Measurements from ENCODE around the gene ADGRB3. TPM values are rescaled to one million over a fixed set of nuclear protein-coding genes. Genes with fewer than 3 reads are reported as not detected.

ADGRB3 gene
- total RNA-seq, 4 donors from 2014 or later = 1.6 to 2.6 (median 1.8) TPM

DNA sequence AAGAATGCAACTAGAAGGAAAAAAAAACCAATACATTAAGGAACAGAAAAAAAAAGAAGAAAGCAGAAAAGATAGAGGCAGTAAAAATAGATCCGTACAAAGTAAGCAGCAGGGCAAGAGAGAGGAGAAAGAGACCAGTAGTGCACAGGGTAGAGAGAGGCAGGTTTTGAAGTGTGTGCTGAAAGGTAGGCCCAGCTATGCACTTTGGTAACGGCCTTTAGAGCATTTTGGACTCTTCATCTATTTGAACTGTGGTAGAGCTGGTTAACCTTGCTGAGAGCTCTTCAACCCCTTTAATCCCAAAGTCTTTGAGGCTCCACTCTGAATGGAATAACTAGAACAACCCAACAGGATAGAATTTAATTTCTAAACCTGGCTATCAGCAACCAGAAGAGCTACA is 45.2 kb downstream of the ADGRB3 start:
- TF ChIP-seq, protein P1, sequence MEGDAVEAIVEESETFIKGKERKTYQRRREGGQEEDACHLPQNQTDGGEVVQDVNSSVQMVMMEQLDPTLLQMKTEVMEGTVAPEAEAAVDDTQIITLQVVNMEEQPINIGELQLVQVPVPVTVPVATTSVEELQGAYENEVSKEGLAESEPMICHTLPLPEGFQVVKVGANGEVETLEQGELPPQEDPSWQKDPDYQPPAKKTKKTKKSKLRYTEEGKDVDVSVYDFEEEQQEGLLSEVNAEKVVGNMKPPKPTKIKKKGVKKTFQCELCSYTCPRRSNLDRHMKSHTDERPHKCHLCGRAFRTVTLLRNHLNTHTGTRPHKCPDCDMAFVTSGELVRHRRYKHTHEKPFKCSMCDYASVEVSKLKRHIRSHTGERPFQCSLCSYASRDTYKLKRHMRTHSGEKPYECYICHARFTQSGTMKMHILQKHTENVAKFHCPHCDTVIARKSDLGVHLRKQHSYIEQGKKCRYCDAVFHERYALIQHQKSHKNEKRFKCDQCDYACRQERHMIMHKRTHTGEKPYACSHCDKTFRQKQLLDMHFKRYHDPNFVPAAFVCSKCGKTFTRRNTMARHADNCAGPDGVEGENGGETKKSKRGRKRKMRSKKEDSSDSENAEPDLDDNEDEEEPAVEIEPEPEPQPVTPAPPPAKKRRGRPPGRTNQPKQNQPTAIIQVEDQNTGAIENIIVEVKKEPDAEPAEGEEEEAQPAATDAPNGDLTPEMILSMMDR (IDR thresholded peaks at IDR 0.05; ENCODE audit: low read depth) = no peak

DNA sequence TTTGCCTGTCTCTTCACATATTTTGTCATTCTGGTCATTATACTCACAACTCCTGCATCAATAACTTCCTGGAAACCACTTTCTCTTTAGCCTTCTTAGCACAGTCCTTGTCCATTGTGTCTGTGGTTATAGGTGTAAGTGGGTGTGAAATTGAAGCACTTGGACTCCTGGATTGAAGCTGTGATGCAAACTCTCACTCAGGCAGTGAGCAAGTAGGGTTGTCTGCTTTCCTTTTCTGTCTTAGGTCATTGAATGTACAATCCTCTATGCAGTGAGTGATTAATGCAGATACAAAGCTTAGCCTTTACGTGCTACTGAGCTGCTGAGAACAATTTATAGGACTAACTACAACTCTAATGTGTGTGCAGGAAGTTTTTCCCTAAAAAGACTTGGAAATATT is 54.8 kb downstream of the ADGRB3 start:
- TF ChIP-seq, protein P1 (IDR thresholded peaks at IDR 0.05; ENCODE audit: low read depth) = no peak

DNA sequence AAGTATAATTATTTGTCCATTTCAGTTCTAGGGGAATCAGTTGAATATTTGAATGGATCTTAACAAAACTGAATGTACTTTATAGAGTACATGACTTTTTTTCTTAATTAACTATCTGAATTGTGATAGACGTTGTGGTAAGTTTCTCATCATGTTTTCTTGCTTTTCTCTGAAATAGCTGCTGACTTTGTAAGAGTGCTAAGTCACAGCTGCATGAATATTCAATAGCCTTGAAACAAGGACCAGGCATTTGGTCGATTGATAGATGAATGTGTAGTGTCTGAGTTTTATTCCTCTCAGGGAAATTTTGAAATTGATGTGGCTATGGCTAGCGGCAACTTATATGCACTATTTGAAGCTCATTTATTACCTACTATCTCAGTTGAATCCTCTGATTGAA is 56.0 kb downstream of the ADGRB3 start:
- TF ChIP-seq, protein P1 (IDR thresholded peaks at IDR 0.05; ENCODE audit: low read depth) = no peak

DNA sequence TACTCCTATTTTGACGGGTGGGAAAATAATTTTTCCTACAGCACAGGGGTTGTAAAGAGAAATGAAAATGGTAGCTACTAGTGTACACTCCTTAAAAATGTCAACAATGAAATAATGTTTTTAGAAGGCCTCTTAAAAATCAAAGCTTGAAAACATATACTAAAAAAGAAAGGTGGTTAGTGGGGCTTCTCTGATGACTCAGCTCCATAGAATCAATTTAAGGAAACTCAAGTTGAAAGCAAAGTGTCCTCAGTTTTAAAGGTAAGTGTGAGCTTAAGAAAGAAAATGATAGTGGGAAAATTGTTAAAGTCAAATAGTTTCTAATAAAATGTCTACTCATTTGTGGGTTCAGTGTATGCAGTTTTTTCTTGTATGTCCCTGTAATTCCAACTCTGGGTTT is 58.2 kb downstream of the ADGRB3 start:
- TF ChIP-seq, protein P1 (IDR thresholded peaks at IDR 0.05; ENCODE audit: low read depth) = no peak

DNA sequence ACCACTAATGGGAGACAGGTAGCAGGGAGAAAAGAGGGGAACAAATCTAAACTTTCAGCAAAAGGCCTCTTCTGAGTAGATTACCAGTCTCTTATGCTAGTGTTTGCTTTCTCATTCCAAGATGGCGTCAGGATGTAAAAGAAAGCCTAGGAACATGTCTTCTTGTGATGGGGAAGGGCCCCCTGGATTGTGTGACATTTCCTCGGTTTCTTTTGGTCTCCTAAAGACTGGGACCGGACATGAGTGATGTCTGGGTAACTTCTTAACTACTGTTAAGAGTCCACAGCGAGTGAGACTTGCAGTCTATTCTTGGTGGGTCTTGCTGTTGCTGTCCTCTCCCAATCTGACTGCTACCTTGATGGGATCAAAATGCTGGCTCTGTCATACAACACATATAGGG is 60.3 kb downstream of the ADGRB3 start:
- TF ChIP-seq, protein P1 (IDR thresholded peaks at IDR 0.05; ENCODE audit: low read depth) = no peak

DNA sequence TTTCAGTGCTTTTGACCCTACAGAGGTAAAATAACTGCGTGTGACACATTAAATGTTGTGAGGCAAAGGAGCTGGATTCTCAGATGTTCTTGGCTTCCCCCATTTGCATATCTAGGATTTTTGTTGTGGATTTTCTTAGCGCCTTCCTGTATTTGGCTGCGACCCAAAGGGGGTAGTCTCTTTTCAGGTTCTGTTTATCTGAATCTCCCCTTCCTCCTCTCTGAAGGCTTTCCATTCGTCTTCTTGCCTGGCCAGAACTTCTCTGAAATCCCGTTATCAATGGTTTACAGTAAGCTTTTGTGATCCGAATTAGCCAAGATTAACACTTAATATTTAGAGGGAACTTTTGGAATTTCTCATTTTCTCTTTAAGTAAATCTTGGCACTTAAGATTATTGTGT is 60.8 kb downstream of the ADGRB3 start:
- TF ChIP-seq, protein P1 (IDR thresholded peaks at IDR 0.05; ENCODE audit: low read depth) = no peak

DNA sequence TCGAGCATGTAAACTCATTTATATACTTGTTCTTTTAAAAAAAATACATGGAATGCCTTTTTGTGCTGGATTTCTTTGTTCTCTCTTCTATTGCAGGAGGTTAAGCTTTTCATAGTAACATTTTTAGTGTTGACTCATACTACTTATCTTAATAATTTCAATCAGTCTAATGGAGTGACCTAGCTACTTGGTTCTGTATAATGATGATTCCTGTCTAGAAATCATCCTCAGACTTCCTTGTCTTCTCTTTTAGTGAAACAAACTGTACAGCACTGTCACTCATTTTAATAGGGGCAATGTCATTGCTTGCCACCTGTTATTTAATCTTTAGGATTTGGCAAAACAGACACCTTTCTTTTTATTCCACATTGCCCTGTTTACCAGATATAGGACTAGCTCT is 62.3 kb downstream of the ADGRB3 start:
- TF ChIP-seq, protein P1 (IDR thresholded peaks at IDR 0.05; ENCODE audit: low read depth) = no peak

Data from subcutaneous adipose tissue (tissue), 4 donors.